Activated B cell treated with CpG ODN at 0.5 μM for 24 hours (primary cell): ENCODE measurements around the gene GFRA1. TPM values are rescaled to one million over a fixed set of nuclear protein-coding genes. Genes with fewer than 3 reads are reported as not detected.

Experiments used
- ATAC-seq: fragments of 200-7000 bp; cut with Tn5 transposase; one replicate; pipeline ENCODE4 v1.10.0; 2021; ENCODE audit warnings: low read depth, mild to moderate bottlenecking, moderate library complexity
- CTCF ChIA-PET: fragments of 350-600 bp; sonication (Branson Sonifier 250); formaldehyde crosslinking; loops from one replicate; lab custom pipeline; 2021; ENCODE audit warnings: antibody characterized with exemption; lab: Charles Lee
- POLR2A ChIA-PET: fragments of 350-600 bp; sonication (Branson Sonifier 250); formaldehyde crosslinking; loops from one replicate; lab custom pipeline; 2021; ENCODE audit warnings: antibody characterized with exemption; lab: Charles Lee
- DNase-seq: peaks from one replicate; pipeline ENCODE4 v3.0.0; 2022
- H3K27ac Mint-ChIP-seq: one replicate; pipeline ENCODE4 v1.8.0; 2020; ENCODE audit warnings: mixed read lengths
- H3K27me3 Mint-ChIP-seq: one replicate; pipeline ENCODE4 v1.8.0; 2021; ENCODE audit warnings: mixed read lengths
- H3K36me3 Mint-ChIP-seq: one replicate; pipeline ENCODE4 v1.8.0; 2021; ENCODE audit warnings: low read depth, mixed read lengths
- H3K4me1 Mint-ChIP-seq: one replicate; pipeline ENCODE4 v1.8.0; 2021; ENCODE audit warnings: mixed read lengths
- H3K4me3 Mint-ChIP-seq: one replicate; pipeline ENCODE4 v1.8.0; 2020; ENCODE audit warnings: mild to moderate bottlenecking, mixed read lengths
- H3K9me3 Mint-ChIP-seq: one replicate; pipeline ENCODE4 v1.8.0; 2020; ENCODE audit warnings: mixed read lengths
- CTCF ChIP-seq: fragments of 200-600 bp; IDR thresholded peaks from one replicate; pipeline ENCODE4 v1.8.0; 2022; ENCODE audit warnings: antibody characterized with exemption, mild to moderate bottlenecking
- intact Hi-C: fragments of 100-400 bp; cut with micrococcal nuclease; formaldehyde crosslinking; loops from one replicate; pipeline ENCODE4 v1.15.1; 2024
- total RNA-seq: library from RNA; stranded (reverse); gene quantifications from 2 replicates; pipeline ENCODE4 v1.2.3, GENCODE V29; 2022

The GFRA1 gene
- total RNA-seq, 1 donor from 2014 or later = not detected

GRCh38 chr10:116281775-116282174 is 8.8 kb upstream of the GFRA1 start:
- Mint-ChIP-seq H3K9me3 (no peaks in the 10 kb centered on the region), H3K27ac (no peak overlapping the region), H3K27me3 (peaks cover 10% of the 10 kb centered on the region), H3K4me1 (no peaks in the 10 kb centered on the region), H3K4me3 (no peak overlapping the region), H3K36me3 (no peaks in the 10 kb centered on the region)
- no peak for DNase-seq
- intact Hi-C loops = no loop called here
- no peak for TF ChIP-seq CTCF
- no peak for ATAC-seq
- ChIA-PET POLR2A (no interaction called here), CTCF (no interaction called here)

GRCh38 chr10:116278846-116279245 is 5.8 kb upstream of the GFRA1 start:
- ATAC-seq (no peak), DNase-seq (no peak)
- H3K9me3 Mint-ChIP-seq = no peaks in the 10 kb centered on the region
- H3K27ac Mint-ChIP-seq = no peak overlapping the region
- TF ChIP-seq CTCF = no peak
- POLR2A ChIA-PET = no interaction called here
- no peaks in the 10 kb centered on the region for H3K36me3 Mint-ChIP-seq
- H3K4me3 Mint-ChIP-seq = no peak overlapping the region
- CTCF ChIA-PET = no interaction called here
- H3K4me1 Mint-ChIP-seq = peaks cover under 1% of the 10 kb centered on the region
- H3K27me3 Mint-ChIP-seq = peaks cover 27% of the 10 kb centered on the region
- intact Hi-C loops = no loop called here

GRCh38 chr10:116276981-116277380 is 4.0 kb upstream of the GFRA1 start:
- Mint-ChIP-seq H3K36me3 (no peaks in the 10 kb centered on the region), H3K4me1 (peaks cover 6% of the 10 kb centered on the region), H3K9me3 (no peaks in the 10 kb centered on the region), H3K27ac (no peak overlapping the region), H3K4me3 (no peak overlapping the region), H3K27me3 (peaks cover 32% of the 10 kb centered on the region)
- intact Hi-C loops = no loop called here
- DNase-seq = no peak
- no peak for TF ChIP-seq CTCF
- ATAC-seq = no peak
- ChIA-PET CTCF (no interaction called here), POLR2A (no interaction called here)

- H3K27ac Mint-ChIP-seq = no peak overlapping the region
- CTCF ChIA-PET = no interaction called here
- peaks cover 9% of the 10 kb centered on the region for H3K4me1 Mint-ChIP-seq
- no peaks in the 10 kb centered on the region for H3K9me3 Mint-ChIP-seq
- no peak overlapping the region for H3K4me3 Mint-ChIP-seq
- no peaks in the 10 kb centered on the region for H3K36me3 Mint-ChIP-seq
- POLR2A ChIA-PET = no interaction called here
- intact Hi-C loops = no loop called here
- TF ChIP-seq CTCF = no peak
- DNase-seq (no peak), ATAC-seq (no peak)
- peaks cover 44% of the 10 kb centered on the region for H3K27me3 Mint-ChIP-seq
These were observed 1.3 kb upstream of the GFRA1 start for GRCh38 chr10:116274064-116274904.

- H3K9me3 Mint-ChIP-seq = no peaks in the 10 kb centered on the region
- intact Hi-C loops = no loop called here
- DNase-seq = no peak
- peaks cover 47% of the 10 kb centered on the region for H3K27me3 Mint-ChIP-seq
- no peaks in the 10 kb centered on the region for H3K36me3 Mint-ChIP-seq
- no peak for TF ChIP-seq CTCF
- H3K4me1 Mint-ChIP-seq = peaks cover 9% of the 10 kb centered on the region
- no peak for ATAC-seq
- CTCF ChIA-PET = no interaction called here
- no peak overlapping the region for H3K4me3 Mint-ChIP-seq
- no peak overlapping the region for H3K27ac Mint-ChIP-seq
- POLR2A ChIA-PET = no interaction called here
These were observed 1.2 kb downstream of the GFRA1 start for GRCh38 chr10:116271593-116272439.
